Embryonic facial prominence (tissue), 1 donor: ENCODE data around the gene BAIAP2.
"Not testable (repeated sequence)": the region's sequence is repeated elsewhere in the genome, so short reads cannot be mapped to it uniquely, and the experiment has no call there.

Experiments
- DNase-seq: peaks from one replicate; pipeline ENCODE4 v3.0.0-alpha.2; 2016; ENCODE audit errors: extremely low spot score

Gene BAIAP2

GRCh38 chr17:81002013-81002384 is 33.0 kb upstream of the BAIAP2 start:
- no peak for DNase-seq

GRCh38 chr17:81002409-81003361 is 32.3 kb upstream of the BAIAP2 start:
- no peak for DNase-seq

- no peak for DNase-seq
These were observed 31.1 kb upstream of the BAIAP2 start for GRCh38 chr17:81003711-81004475.

- no peak for DNase-seq
These were observed 28.1 kb upstream of the BAIAP2 start for GRCh38 chr17:81006891-81007290.

DNA sequence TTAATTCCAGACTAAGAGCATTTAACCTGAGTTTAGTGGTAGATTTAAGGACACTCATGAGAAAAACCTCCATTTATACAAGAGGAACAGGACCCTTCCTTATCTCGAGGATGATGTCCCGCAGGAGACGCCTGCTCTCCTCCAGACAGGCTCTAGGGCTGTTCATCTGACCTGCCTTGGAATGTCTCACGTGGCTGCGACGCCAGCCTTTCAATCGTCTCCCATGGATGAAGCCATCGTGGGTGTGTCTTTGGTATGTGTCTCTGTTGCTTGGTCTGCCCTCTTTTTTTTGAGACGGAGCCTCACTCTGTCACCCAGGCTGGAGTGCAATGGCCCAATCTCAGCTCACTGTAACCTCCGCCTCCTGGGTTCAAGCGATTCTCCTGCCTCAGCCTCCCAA is 26.8 kb upstream of the BAIAP2 start:
- no peak for DNase-seq

DNA sequence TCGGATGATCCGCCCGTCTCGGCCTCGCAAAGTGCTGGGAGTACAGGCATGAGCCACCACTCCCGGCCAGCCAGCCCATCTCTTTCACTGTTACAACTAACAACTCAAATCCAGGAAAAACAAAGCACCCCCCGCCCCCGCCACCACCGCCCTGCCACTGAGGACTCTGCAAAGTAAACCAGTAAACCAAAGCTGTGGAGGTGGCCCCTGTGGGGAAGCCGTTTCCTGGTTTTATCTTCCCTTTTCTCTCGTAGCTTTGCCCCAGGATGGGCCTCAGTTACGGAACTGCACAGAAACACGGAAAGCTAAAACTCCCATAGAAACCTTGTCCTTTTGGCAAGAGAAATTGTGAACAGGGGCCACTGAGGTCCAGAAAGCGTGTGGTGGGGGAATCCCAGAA is 25.8 kb upstream of the BAIAP2 start:
- no peak for DNase-seq

DNA sequence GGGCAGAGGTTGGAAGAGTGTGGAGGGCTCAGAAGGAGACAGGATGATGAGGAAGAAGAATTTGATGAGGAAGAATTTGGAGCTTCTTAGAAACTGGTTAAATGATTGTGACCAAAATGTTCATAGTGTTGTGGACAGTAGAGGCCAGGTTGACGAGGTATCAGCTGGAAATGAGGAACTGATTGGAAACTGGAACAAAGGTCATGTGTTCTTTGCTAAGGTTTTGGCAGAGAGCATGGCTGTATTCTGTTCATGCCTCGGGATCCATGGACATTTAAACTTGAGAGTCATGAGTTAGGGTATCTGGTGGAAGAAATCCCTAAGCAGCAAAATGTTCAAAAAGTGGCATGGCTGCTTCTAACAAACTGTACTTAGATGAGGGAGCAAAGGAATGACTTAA is 24.0 kb upstream of the BAIAP2 start:
- no peak for DNase-seq

GRCh38 chr17:81011951-81012350 is 23.0 kb upstream of the BAIAP2 start:
- DNase-seq = no peak

DNA sequence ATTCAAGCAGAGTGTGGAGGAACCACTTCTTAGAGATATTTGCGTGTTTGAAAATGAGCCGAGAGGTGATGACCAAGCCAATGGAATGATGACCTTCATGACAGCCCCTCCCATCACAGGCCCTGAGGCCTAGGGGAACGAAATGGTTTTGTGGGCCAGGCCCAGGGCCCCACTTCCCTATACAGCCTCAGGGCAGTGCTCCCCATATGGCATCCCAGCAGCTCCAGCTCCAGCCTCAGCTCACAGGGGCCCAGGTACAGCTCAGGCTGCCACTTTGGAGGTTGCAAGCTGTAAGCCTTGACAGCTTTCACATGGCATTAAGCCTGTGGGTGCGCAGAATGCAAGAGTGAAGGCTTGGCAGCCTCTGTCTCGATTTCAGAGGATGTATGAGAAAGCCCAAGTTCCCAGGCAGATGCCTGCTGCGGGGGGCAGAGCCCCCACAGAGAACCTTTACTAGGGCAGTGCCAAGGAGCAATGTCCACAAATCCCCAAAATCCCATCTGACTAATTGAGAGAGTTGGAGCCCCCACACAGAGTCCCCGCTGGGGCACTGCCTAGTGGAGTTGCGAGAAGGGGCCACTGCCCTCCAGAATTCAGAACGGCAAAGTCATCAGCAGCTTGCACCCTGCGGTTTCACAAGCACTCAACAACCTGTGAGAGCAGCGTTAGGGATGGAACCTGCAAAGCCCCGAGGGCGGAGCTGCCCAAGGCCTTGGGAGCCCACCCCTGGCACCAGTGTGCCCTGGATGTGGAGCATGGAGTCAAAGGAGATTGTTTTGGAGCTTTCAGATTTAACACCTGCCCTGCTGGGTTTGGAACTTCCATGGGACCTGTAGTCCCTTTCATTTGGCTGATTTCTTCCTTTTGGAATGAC is 22.1 kb upstream of the BAIAP2 start:
- DNase-seq = no peak

DNA sequence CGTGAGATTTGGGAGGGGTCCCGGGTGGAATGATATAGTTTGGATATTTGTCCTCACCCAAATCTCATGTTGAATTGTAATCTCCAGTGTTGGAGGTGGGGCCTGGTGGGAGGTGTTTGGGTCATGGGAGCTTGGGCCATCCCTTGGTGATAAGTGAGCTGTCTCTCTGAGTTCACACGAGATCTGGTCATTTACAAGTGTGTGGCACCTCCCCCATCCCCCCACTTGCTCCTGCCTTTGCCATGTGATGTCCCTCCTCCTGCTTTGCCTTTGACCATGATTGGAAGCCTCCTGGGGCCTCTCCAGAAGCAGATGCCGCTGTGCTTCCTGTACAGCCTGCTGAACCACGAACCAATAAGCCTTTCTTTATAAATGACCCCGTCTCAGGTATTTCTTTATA is 21.3 kb upstream of the BAIAP2 start:
- DNase-seq = no peak

GRCh38 chr17:81015136-81015535 is 19.8 kb upstream of the BAIAP2 start:
- no peak for DNase-seq

- DNase-seq = no peak
These were observed 18.4 kb upstream of the BAIAP2 start for GRCh38 chr17:81016575-81016974.

GRCh38 chr17:81017330-81017729 is 17.6 kb upstream of the BAIAP2 start:
- not testable (repeated sequence) for DNase-seq

- DNase-seq = no peak
These were observed 16.7 kb upstream of the BAIAP2 start for GRCh38 chr17:81018044-81018802.

- no peak for DNase-seq
These were observed 15.1 kb upstream of the BAIAP2 start for GRCh38 chr17:81019563-81020442.

- no peak for DNase-seq
These were observed 14.5 kb upstream of the BAIAP2 start for GRCh38 chr17:81020443-81020766.

- DNase-seq = no peak
These were observed 14.0 kb upstream of the BAIAP2 start for GRCh38 chr17:81020767-81021497.

DNA sequence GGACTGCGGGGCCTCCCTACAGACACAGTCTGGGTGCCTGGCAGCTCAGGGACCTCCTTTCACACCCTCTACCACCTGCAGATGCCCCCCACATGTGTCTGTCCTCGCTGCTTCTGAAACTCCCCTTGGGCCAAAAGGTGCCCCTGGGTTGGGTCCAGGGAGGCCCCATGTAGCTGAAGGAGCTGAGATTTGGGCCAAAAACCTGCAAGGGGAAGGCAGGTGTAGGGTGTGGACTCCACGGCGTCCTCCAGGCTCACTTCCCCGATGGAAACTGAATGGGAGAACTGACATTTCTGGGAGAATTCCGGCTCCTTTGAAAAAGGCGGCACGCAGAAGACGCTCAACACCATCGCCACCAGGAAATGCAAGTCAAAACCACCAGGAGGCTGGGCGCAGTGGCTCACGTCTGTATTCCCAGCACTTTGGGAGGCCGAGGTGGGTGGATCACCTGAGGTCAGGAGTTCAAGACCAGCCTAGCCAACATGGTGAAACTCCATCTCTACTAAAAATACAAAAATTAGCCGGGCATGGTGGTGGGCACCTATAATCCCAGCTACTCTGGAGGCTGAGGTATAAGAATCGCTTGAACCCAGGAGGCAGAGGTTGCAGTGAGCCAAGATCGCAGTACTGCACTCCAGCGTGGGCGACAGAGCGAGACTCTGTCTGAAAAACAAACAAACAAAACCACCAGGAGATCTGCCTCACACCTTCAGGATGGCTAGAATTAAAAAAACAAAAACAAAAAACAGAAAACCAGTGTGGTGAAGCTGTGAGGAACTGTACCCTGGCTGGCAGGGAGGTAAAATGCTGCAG is 13.2 kb upstream of the BAIAP2 start:
- no peak for DNase-seq

GRCh38 chr17:81022344-81022676 is 12.6 kb upstream of the BAIAP2 start:
- DNase-seq = no peak
